Peyer's patch (tissue), 4 donors: ENCODE results near the gene CACNA2D2.

Source experiments
- CTCF ChIP-seq, 6 experiments: fragments of 450-650 bp in 4 of 6; fragments of 200-600 bp in 2 of 6; sonication (generic) in 1 of 6; IDR thresholded peaks; one replicate each; pipeline ENCODE4 v1.5.1; 2017 to 2019; ENCODE audit warnings: antibody characterized with exemption in 6 of 6, mild to moderate bottlenecking in 3 of 6, moderate library complexity in 1 of 6
- POLR2A ChIP-seq, 2 donors: fragments of 450-650 bp; IDR thresholded peaks; one replicate each; pipeline ENCODE4 v1.5.1; 2017; ENCODE audit warnings: antibody characterized with exemption in 2 of 2, mild to moderate bottlenecking in 2 of 2, moderate library complexity in 2 of 2

- TF ChIP-seq POLR2A (IDR thresholded peaks at IDR 0.05): no peak
- TF ChIP-seq CTCF (IDR thresholded peaks at IDR 0.05): peak; percentile 60 to 84 (median 79)
Observed at GRCh38 chr3:50436114-50436674, 67.2 kb downstream of the CACNA2D2 start.
